ENCODE measurements around the gene FAM110D. TPM values are rescaled to one million over a fixed set of nuclear protein-coding genes. Genes with fewer than 3 reads are reported as not detected.

The FAM110D gene
- total and polyA plus RNA-seq, 10 of the 15 experiments (the other 5 are each of a cell fraction or from before 2014, with no cell fraction given), result 0.06 TPM; not detected in 9

GRCh38 chr1:26138974-26139558 lies 19.8 kb upstream of the FAM110D start:
- ChIA-PET CTCF (interaction anchor here (0.7 to 2.0 kb wide), 13 partner anchors 8 to 278 kb away, joined by 3 to 8 read pairs (median 3); partner anchors contain the start of gene CEP85), POLR2A (interaction anchor here (0.6 kb wide), 2 partner anchors 28 to 137 kb away, joined by 3 to 4 read pairs; no protein-coding TSS in a partner anchor), SMC1A (ENCODE audit: uncharacterized antibody, unreplicated experiment) (interaction anchor here (1.2 kb wide), 1 partner anchor 13 kb away, joined by 7 read pairs; no protein-coding TSS in a partner anchor), RAD21 (ENCODE audit: unreplicated experiment) (interaction anchor here (1.0 to 1.4 kb wide), 3 partner anchors 13 to 103 kb away, joined by 3 to 5 read pairs (median 4); no protein-coding TSS in a partner anchor)
- Histone ChIP-seq H3K4me2 (ENCODE audit: control insufficient read depth, insufficient read depth) (no peak overlapping the region), H3K9me3 (replicated peaks; ENCODE audit: control insufficient read depth, insufficient read depth, low read length) (no peaks in the 10 kb centered on the region), H2AFZ (ENCODE audit: control insufficient read depth, low read depth, low read length) (no peak overlapping the region; the same call in 1 of the 2 replicates), H3K4me3 (no peak overlapping the region), H4K20me1 (ENCODE audit: control insufficient read depth, insufficient read depth) (no peaks in the 10 kb centered on the region), H3K27me3 (replicated peaks in 1 of 2; ENCODE audit: control insufficient read depth in 2 of 2, insufficient read depth in 2 of 2, low read length in 1 of 2) (no peaks in the 10 kb centered on the region), H3K27ac (ENCODE audit: control insufficient read depth, insufficient read depth) (no peak overlapping the region), H3K79me2 (ENCODE audit: control insufficient read depth, insufficient read depth, low read length) (no peaks in the 10 kb centered on the region), H3K9ac (ENCODE audit: control insufficient read depth, insufficient read depth, low read length) (no peak overlapping the region), H3K4me1 (ENCODE audit: control insufficient read depth, insufficient read depth, low read length) (no peaks in the 10 kb centered on the region), H3K36me3 (ENCODE audit: control insufficient read depth in 2 of 2, insufficient read depth in 2 of 2, low read length in 1 of 2) (no peaks in the 10 kb centered on the region)
- FAIRE-seq, result no peak
- in situ Hi-C loops (cut with MboI), result no loop called here
- intact Hi-C loops (cut with micrococcal nuclease; ENCODE audit: unreplicated experiment), result no loop called here
- WGBS (ENCODE audit: insufficient coverage, insufficient replicate concordance, low lambda C conversion rate, missing lambda C conversion rate), result 12% methylated on average over 3 of the region's 3 CpGs
- no peak for DNase-seq (ENCODE audit: low read depth, low spot score)
- TF ChIP-seq MTA3 (IDR thresholded peaks at IDR 0.05; ENCODE audit: borderline replicate concordance, low read length) (no peak), ATF2 (IDR thresholded peaks at IDR 0.05; ENCODE audit: low read length) (no peak), ZBTB33 (IDR thresholded peaks at IDR 0.05) (no peak), ZBED1 (IDR thresholded peaks at IDR 0.05; ENCODE audit: borderline replicate concordance) (no peak), SUZ12 (IDR thresholded peaks at IDR 0.05; ENCODE audit: unreplicated experiment) (no peak), NRF1 (conservative IDR thresholded peaks at IDR 0.05; ENCODE audit: low read depth, low read length) (no peak), KAT2A (conservative IDR thresholded peaks at IDR 0.05; ENCODE audit: control insufficient read depth, low read depth, low read length) (no peak), SUPT20H (IDR thresholded peaks at IDR 0.05; ENCODE audit: borderline replicate concordance, control insufficient read depth, low read depth, low read length) (no peak), MAX (IDR thresholded peaks at IDR 0.05; ENCODE audit: low read depth, low read length) (no peak), ZNF207 (IDR thresholded peaks at IDR 0.05; ENCODE audit: borderline replicate concordance) (no peak), NR2C1 (IDR thresholded peaks at IDR 0.05) (no peak), JUNB (IDR thresholded peaks at IDR 0.05) (no peak), SMARCA5 (IDR thresholded peaks at IDR 0.05) (no peak), RBBP5 (conservative IDR thresholded peaks at IDR 0.05) (no peak)
- no TSS peak for BruUV-seq (replicated peaks)
- ATAC-seq, result no peak; the same call in 2 of the 3 replicates
